Measurements from ENCODE around the gene IFT172.
"Not testable (repeated sequence)": the region's sequence is repeated elsewhere in the genome, so short reads cannot be mapped to it uniquely, and the experiment has no call there.

IFT172 gene, protein sequence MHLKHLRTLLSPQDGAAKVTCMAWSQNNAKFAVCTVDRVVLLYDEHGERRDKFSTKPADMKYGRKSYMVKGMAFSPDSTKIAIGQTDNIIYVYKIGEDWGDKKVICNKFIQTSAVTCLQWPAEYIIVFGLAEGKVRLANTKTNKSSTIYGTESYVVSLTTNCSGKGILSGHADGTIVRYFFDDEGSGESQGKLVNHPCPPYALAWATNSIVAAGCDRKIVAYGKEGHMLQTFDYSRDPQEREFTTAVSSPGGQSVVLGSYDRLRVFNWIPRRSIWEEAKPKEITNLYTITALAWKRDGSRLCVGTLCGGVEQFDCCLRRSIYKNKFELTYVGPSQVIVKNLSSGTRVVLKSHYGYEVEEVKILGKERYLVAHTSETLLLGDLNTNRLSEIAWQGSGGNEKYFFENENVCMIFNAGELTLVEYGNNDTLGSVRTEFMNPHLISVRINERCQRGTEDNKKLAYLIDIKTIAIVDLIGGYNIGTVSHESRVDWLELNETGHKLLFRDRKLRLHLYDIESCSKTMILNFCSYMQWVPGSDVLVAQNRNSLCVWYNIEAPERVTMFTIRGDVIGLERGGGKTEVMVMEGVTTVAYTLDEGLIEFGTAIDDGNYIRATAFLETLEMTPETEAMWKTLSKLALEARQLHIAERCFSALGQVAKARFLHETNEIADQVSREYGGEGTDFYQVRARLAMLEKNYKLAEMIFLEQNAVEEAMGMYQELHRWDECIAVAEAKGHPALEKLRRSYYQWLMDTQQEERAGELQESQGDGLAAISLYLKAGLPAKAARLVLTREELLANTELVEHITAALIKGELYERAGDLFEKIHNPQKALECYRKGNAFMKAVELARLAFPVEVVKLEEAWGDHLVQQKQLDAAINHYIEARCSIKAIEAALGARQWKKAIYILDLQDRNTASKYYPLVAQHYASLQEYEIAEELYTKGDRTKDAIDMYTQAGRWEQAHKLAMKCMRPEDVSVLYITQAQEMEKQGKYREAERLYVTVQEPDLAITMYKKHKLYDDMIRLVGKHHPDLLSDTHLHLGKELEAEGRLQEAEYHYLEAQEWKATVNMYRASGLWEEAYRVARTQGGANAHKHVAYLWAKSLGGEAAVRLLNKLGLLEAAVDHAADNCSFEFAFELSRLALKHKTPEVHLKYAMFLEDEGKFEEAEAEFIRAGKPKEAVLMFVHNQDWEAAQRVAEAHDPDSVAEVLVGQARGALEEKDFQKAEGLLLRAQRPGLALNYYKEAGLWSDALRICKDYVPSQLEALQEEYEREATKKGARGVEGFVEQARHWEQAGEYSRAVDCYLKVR (N-terminal part only)

GRCh38 chr2:27489498-27490397, at the start of gene IFT172:
Gene IFT172 (minus strand): TSS chr2:27489743. CDS start chr2:27489653, 90 bp downstream.
- in situ Hi-C loops (cut with MboI; ENCODE audit: low sequenced_read_pairs) = no loop called here

- in situ Hi-C loops (cut with MboI; ENCODE audit: low sequenced_read_pairs) = not testable (repeated sequence)
Measured at GRCh38 chr2:27538839-27539450, 49.4 kb upstream of the IFT172 start.

DNA sequence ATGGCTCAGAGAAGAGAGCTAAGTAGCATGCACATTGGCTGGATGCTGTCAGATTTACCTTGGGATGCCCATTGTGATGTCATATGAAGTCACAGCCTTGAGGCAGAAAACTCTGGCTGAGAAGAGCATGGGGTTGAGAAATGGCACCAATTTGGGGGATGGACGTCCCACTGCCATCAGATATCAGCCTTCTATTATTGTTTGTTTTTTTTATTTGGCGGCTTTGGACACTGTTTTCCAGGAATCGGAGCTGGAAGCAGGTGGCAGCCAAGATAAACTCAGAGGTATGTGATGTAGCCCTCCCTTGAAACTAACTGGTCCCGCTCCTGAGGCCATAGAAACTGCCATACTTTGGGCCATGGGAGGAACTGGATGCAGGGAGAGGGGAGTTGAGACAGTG, 47.7 kb upstream of the IFT172 start:
- in situ Hi-C loops (cut with MboI; ENCODE audit: low sequenced_read_pairs) = no loop called here

GRCh38 chr2:27531983-27532382, 42.4 kb upstream of the IFT172 start:
- in situ Hi-C loops (cut with MboI; ENCODE audit: low sequenced_read_pairs) = no loop called here

DNA sequence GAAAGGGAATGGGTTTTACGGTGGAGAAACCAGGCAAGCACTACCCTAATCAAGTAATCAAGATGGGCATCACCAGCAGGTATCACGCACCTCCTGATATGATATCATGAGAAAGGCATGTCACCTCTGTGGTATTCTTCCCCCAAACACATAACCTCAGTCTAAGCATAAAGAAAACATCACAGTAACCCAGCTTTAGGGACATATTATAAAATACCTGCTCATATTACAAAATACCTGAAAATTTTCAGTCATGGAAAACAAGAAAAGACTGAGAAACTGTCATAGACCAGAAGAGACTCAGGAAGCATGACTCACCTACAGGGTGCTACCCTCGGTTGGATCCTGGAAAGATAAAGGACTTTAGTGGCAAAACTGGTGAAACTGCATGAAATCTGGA, 37.6 kb upstream of the IFT172 start:
- in situ Hi-C loops (cut with MboI; ENCODE audit: low sequenced_read_pairs) = no loop called here

- in situ Hi-C loops (cut with MboI; ENCODE audit: low sequenced_read_pairs) = no loop called here
Measured at GRCh38 chr2:27522400-27522945, 32.9 kb upstream of the IFT172 start.

DNA sequence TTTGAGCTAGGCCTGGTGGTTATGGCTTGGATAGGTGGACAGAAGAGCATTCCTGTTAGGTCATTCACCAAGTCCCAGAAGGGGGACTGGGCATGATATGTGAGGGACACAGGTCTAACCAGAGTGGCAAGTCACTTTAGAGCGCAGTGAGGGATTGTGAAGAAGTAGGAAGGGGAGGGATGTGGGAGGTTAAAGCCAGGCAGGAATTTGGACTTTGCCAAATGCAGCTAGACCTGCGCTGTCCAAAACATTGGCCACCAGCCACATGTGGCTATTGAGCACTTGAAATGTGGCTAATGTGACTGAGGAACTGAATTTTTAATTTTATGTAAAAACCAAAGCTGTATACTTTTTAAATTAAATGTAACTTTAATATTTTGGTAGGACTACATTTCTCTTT, 30.8 kb upstream of the IFT172 start:
- in situ Hi-C loops (cut with MboI; ENCODE audit: low sequenced_read_pairs) = no loop called here

DNA sequence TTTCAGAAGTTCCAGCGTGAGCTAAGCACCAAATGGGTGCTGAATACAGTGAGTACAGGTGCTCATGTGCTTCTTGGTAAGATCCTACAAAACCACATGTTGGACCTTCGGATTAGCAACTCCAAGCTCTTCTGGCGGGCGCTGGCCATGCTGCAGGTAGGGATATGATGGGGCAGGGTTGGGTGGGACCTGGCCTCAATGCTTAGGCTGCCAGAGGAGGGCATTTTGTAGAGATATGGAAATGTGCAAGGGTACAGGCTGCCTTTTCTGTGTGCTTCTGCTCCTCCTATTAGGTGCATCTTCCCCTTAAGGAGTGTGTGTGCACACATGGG, 29.2 kb upstream of the IFT172 start:
- in situ Hi-C loops (cut with MboI; ENCODE audit: low sequenced_read_pairs) = no loop called here

GRCh38 chr2:27518113-27518781, 28.7 kb upstream of the IFT172 start:
- in situ Hi-C loops (cut with MboI; ENCODE audit: low sequenced_read_pairs) = no loop called here

- in situ Hi-C loops (cut with MboI; ENCODE audit: low sequenced_read_pairs) = no loop called here
Measured at GRCh38 chr2:27509326-27509725, 19.8 kb upstream of the IFT172 start.

GRCh38 chr2:27507293-27507692, 17.8 kb upstream of the IFT172 start:
- in situ Hi-C loops (cut with MboI; ENCODE audit: low sequenced_read_pairs) = no loop called here

GRCh38 chr2:27506587-27506986, 17.0 kb upstream of the IFT172 start:
- in situ Hi-C loops (cut with MboI; ENCODE audit: low sequenced_read_pairs) = no loop called here

- in situ Hi-C loops (cut with MboI; ENCODE audit: low sequenced_read_pairs) = no loop called here
Measured at GRCh38 chr2:27502142-27502541, 12.6 kb upstream of the IFT172 start.

DNA sequence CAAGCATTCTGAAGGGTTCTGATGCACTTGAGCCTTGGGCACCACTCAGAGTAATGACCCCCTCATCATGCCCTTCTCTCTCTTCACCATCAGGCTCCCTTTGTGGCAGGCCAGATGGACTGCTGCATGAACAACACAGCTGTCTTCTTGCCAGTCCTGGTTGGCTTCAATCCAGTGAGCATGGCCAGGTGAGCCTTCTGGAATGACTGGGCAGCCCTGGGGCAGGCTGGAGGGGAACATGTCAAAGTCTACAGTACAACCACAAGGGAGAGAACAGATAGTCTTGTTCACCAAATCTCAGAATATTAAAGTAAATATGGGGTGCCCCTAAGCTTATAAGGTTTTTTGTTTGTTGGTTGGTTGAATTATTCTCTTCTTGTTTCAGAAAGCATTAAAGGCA, 11.5 kb upstream of the IFT172 start:
- in situ Hi-C loops (cut with MboI; ENCODE audit: low sequenced_read_pairs) = no loop called here

DNA sequence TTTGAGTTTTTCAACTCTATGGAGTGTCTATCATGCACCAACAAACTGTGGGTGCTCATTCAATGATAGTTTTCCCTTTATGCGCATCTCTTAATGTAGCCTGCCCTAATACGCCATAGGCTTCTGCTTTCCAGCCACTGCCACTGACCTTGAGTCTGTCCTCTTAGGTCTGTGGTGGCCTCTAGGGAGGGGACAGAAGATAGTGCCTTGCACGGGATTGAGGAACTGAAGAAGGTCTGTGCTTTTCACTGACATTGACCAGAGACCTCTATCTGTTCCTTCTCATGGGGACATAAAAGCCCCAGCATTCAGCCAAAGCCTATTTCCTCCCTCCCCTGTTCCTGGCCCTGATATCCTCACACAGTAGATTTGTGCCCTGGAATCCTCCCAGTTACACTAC, 9.4 kb upstream of the IFT172 start:
- in situ Hi-C loops (cut with MboI; ENCODE audit: low sequenced_read_pairs) = no loop called here

- in situ Hi-C loops (cut with MboI; ENCODE audit: low sequenced_read_pairs) = no loop called here
Measured at GRCh38 chr2:27497288-27497627, 7.7 kb upstream of the IFT172 start.

- in situ Hi-C loops (cut with MboI; ENCODE audit: low sequenced_read_pairs) = no loop called here
Measured at GRCh38 chr2:27496357-27497287, 7.1 kb upstream of the IFT172 start, which contains the start of gene GCKR. Gene GCKR (plus strand): TSS chr2:27496839. CDS start chr2:27496905, 66 bp downstream.

DNA sequence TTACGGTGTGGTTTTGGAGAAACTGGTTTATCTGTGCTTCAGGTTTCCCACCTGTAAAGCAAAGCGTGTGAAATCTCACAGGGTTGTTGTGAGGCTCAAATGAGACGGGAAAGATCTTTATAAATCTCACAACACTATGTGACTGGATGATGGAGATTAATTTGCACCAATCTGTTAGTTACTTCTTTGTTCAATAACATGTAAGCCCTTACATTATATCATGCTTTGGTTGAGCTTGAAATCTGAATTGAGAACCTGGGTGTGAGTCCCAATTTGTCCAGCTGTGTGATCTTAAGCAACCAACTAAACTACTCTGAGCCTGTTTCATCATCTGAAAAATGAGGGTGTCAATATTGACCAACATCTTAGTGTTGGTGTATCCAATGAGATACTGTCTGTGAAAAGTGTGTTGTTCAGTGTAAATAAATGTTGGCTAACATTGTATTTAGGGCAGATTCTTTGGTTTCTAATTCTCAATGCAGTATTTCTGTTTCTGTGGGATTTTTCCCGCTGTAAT, 6.4 kb upstream of the IFT172 start:
- in situ Hi-C loops (cut with MboI; ENCODE audit: low sequenced_read_pairs) = no loop called here

Measured in HL-60/S4 treated with retinoic acid at 250 ng/mL for 4 days and 3 days (cell line).